Mesendoderm (in vitro differentiated cells): Measurements from ENCODE around the gene FXN.
"Not testable (repeated sequence)": the region's sequence is repeated elsewhere in the genome, so short reads cannot be mapped to it uniquely, and the experiment has no call there.

Experiments used
- DNase-seq: peaks from one replicate; pipeline ENCODE4 v3.0.0; 2013
- H2AK5ac ChIP-seq: 2 replicates; pipeline ENCODE4 v1.6.1; 2013; ENCODE audit warnings: low read length, inconsistent platforms
- H2BK120ac ChIP-seq: 2 replicates; pipeline ENCODE4 v1.6.1; 2013; ENCODE audit warnings: low read depth, mild to moderate bottlenecking, low read length, moderate library complexity, mixed read lengths
- H2BK15ac ChIP-seq: replicated peaks from 2 replicates; pipeline ENCODE4 v1.6.1; 2013; ENCODE audit warnings: low read depth, mild to moderate bottlenecking, moderate library complexity
- H2BK5ac ChIP-seq: 2 replicates; pipeline ENCODE4 v1.6.1; 2013; ENCODE audit warnings: low read length, inconsistent platforms
- H3K18ac ChIP-seq: 2 replicates; pipeline ENCODE4 v1.6.1; 2013; ENCODE audit warnings: mild to moderate bottlenecking, low read length, mixed read lengths
- H3K23ac ChIP-seq: one replicate; pipeline ENCODE4 v1.6.1; 2013; ENCODE audit warnings: low read length
- H3K27ac ChIP-seq: 2 replicates; pipeline ENCODE4 v1.5.1; 2013; ENCODE audit warnings: low read depth, mild to moderate bottlenecking, inconsistent platforms, low read length, moderate library complexity
- H3K27me3 ChIP-seq: 2 replicates; pipeline ENCODE4 v1.6.1; 2013; ENCODE audit warnings: low read length, control low read depth, mild to moderate bottlenecking, inconsistent platforms; ENCODE audit not compliant: insufficient read depth, poor library complexity
- H3K36me3 ChIP-seq: 2 replicates; pipeline ENCODE4 v1.6.1; 2013; ENCODE audit warnings: low read length, inconsistent platforms; ENCODE audit not compliant: control insufficient read depth, insufficient read depth
- H3K4ac ChIP-seq: one replicate; pipeline ENCODE4 v1.6.1; 2013; ENCODE audit warnings: low read depth, mild to moderate bottlenecking, low read length, moderate library complexity
- H3K4me1 ChIP-seq: 2 replicates; pipeline ENCODE4 v1.6.1; 2013; ENCODE audit warnings: low read depth, low read length, inconsistent platforms; ENCODE audit not compliant: control insufficient read depth
- H3K4me2 ChIP-seq: 2 replicates; pipeline ENCODE4 v1.6.1; 2013; ENCODE audit warnings: low read length
- H3K4me3 ChIP-seq: 2 replicates; pipeline ENCODE4 v1.5.1; 2013; ENCODE audit warnings: mild to moderate bottlenecking, low read length
- H3K56ac ChIP-seq: one replicate; pipeline ENCODE4 v1.6.1; 2013; ENCODE audit warnings: low read length
- H3K79me1 ChIP-seq: 2 replicates; pipeline ENCODE4 v1.6.1; 2013; ENCODE audit warnings: low read length, inconsistent platforms
- H3K79me2 ChIP-seq: 2 replicates; pipeline ENCODE4 v1.6.1; 2013; ENCODE audit warnings: mild to moderate bottlenecking, low read length; ENCODE audit not compliant: control insufficient read depth, insufficient read depth
- H3K9ac ChIP-seq: 2 replicates; pipeline ENCODE4 v1.6.1; 2013; ENCODE audit warnings: low read length, inconsistent platforms
- H4K5ac ChIP-seq: one replicate; pipeline ENCODE4 v1.6.1; 2013; ENCODE audit warnings: low read length
- H4K8ac ChIP-seq: one replicate; pipeline ENCODE4 v1.6.1; 2013; ENCODE audit warnings: low read depth, mild to moderate bottlenecking, control low read depth, low read length, moderate library complexity
- WGBS: extraction: QIAGEN DNeasy Blood & Tissue Kit; methylation state at CpG from one replicate; pipeline ENCODE4 v1.1.7; 2013; ENCODE audit warnings: low lambda C conversion rate, missing lambda C conversion rate; ENCODE audit not compliant: insufficient coverage; ENCODE audit errors: extremely low coverage; 5-methylcytosine and 5-hydroxymethylcytosine counted together

FXN gene

GRCh38 chr9:69104830-69105527 is 69.4 kb downstream of the FXN start:
- H3K36me3 ChIP-seq, result no peaks in the 10 kb centered on the region
- H3K4me1 ChIP-seq, result no peaks in the 10 kb centered on the region
- H2BK15ac ChIP-seq, result no peak overlapping the region
- H3K27me3 ChIP-seq, result no peaks in the 10 kb centered on the region
- H4K5ac ChIP-seq, result no peak overlapping the region
- H2BK120ac ChIP-seq, result no peak overlapping the region
- no peaks in the 10 kb centered on the region for H3K79me1 ChIP-seq
- H3K23ac ChIP-seq, result no peak overlapping the region
- no peak overlapping the region for H3K4me2 ChIP-seq
- no peaks in the 10 kb centered on the region for H3K79me2 ChIP-seq
- no peak overlapping the region for H3K4ac ChIP-seq
- no peak overlapping the region for H3K56ac ChIP-seq
- WGBS, result no CpG with 5 or more reads among the region's 2 CpGs
- no peak overlapping the region for H3K18ac ChIP-seq
- no peak overlapping the region for H4K8ac ChIP-seq
- peak; percentile 55 for DNase-seq
- H2AK5ac ChIP-seq, result no peak overlapping the region
- no peak overlapping the region for H3K9ac ChIP-seq
- no peak overlapping the region for H3K27ac ChIP-seq
- H2BK5ac ChIP-seq, result no peak overlapping the region
- no peak overlapping the region for H3K4me3 ChIP-seq

GRCh38 chr9:69107771-69108170 is 72.2 kb downstream of the FXN start:
- no peak for DNase-seq
- no peaks in the 10 kb centered on the region for H3K79me2 ChIP-seq
- no CpG with 5 or more reads among the region's 3 CpGs for WGBS
- peak overlapping the region; percentile 51 for H3K18ac ChIP-seq
- no peaks in the 10 kb centered on the region for H3K36me3 ChIP-seq
- H3K56ac ChIP-seq, result no peak overlapping the region
- no peak overlapping the region for H3K4ac ChIP-seq
- no peak overlapping the region for H2BK5ac ChIP-seq
- no peak overlapping the region for H2BK15ac ChIP-seq
- no peak overlapping the region for H4K8ac ChIP-seq
- H4K5ac ChIP-seq, result no peak overlapping the region
- H3K9ac ChIP-seq, result no peak overlapping the region
- H3K27ac ChIP-seq, result no peak overlapping the region
- no peaks in the 10 kb centered on the region for H3K27me3 ChIP-seq
- H3K4me2 ChIP-seq, result no peak overlapping the region
- H3K4me3 ChIP-seq, result no peak overlapping the region
- no peak overlapping the region for H2BK120ac ChIP-seq
- no peaks in the 10 kb centered on the region for H3K79me1 ChIP-seq
- H2AK5ac ChIP-seq, result no peak overlapping the region
- H3K4me1 ChIP-seq, result no peaks in the 10 kb centered on the region
- H3K23ac ChIP-seq, result no peak overlapping the region

GRCh38 chr9:69108706-69109105 is 73.2 kb downstream of the FXN start:
- H3K79me1 ChIP-seq, H3K36me3 ChIP-seq, H3K27ac ChIP-seq, H3K9ac ChIP-seq, H3K18ac ChIP-seq, H4K8ac ChIP-seq, H3K79me2 ChIP-seq, H3K4me2 ChIP-seq, H3K27me3 ChIP-seq, H4K5ac ChIP-seq, H3K23ac ChIP-seq, H3K4me3 ChIP-seq, H2BK15ac ChIP-seq, H3K56ac ChIP-seq, H3K4me1 ChIP-seq, DNase-seq, H2BK5ac ChIP-seq, H2AK5ac ChIP-seq, H2BK120ac ChIP-seq, H3K4ac ChIP-seq: not testable (repeated sequence)
- no CpG with 5 or more reads among the region's 14 CpGs for WGBS

GRCh38 chr9:69109152-69109551 is 73.6 kb downstream of the FXN start:
- no peak overlapping the region for H3K4me2 ChIP-seq
- no peak overlapping the region for H3K4me3 ChIP-seq
- H3K79me2 ChIP-seq, result no peaks in the 10 kb centered on the region
- H3K9ac ChIP-seq, result no peak overlapping the region
- H2BK120ac ChIP-seq, result no peak overlapping the region
- H3K23ac ChIP-seq, result no peak overlapping the region
- H3K4me1 ChIP-seq, result no peaks in the 10 kb centered on the region
- no peak overlapping the region for H4K8ac ChIP-seq
- no peak overlapping the region for H2BK15ac ChIP-seq
- WGBS, result no CpG with 5 or more reads among the region's 4 CpGs
- H3K18ac ChIP-seq, result no peak overlapping the region
- H3K56ac ChIP-seq, result no peak overlapping the region
- H3K4ac ChIP-seq, result no peak overlapping the region
- H3K27me3 ChIP-seq, result no peaks in the 10 kb centered on the region
- no peak for DNase-seq
- H3K79me1 ChIP-seq, result no peaks in the 10 kb centered on the region
- no peak overlapping the region for H3K27ac ChIP-seq
- no peaks in the 10 kb centered on the region for H3K36me3 ChIP-seq
- H4K5ac ChIP-seq, result no peak overlapping the region
- H2BK5ac ChIP-seq, result no peak overlapping the region
- no peak overlapping the region for H2AK5ac ChIP-seq

GRCh38 chr9:69112646-69113045 is 77.1 kb downstream of the FXN start:
- H3K27me3 ChIP-seq, H3K36me3 ChIP-seq, H2BK15ac ChIP-seq, H3K18ac ChIP-seq, H2BK5ac ChIP-seq, H3K56ac ChIP-seq, H3K4ac ChIP-seq, H3K9ac ChIP-seq, DNase-seq, H3K27ac ChIP-seq, H3K79me1 ChIP-seq, H3K4me1 ChIP-seq, H4K5ac ChIP-seq, H3K79me2 ChIP-seq, H2BK120ac ChIP-seq, H3K4me3 ChIP-seq, H2AK5ac ChIP-seq, H3K23ac ChIP-seq, H4K8ac ChIP-seq, H3K4me2 ChIP-seq: not testable (repeated sequence)
- no CpG with 5 or more reads among the region's 17 CpGs for WGBS

GRCh38 chr9:69115621-69116020 is 80.1 kb downstream of the FXN start:
- no peaks in the 10 kb centered on the region for H3K79me2 ChIP-seq
- no peak overlapping the region for H3K18ac ChIP-seq
- H3K79me1 ChIP-seq, result no peaks in the 10 kb centered on the region
- no peak for DNase-seq
- no peak overlapping the region for H3K23ac ChIP-seq
- H4K8ac ChIP-seq, result no peak overlapping the region
- H3K36me3 ChIP-seq, result no peaks in the 10 kb centered on the region
- H3K27me3 ChIP-seq, result no peaks in the 10 kb centered on the region
- H3K4ac ChIP-seq, result no peak overlapping the region
- no peak overlapping the region for H3K9ac ChIP-seq
- H2BK5ac ChIP-seq, result no peak overlapping the region
- no peak overlapping the region for H3K56ac ChIP-seq
- no peak overlapping the region for H3K27ac ChIP-seq
- H2AK5ac ChIP-seq, result no peak overlapping the region
- WGBS, result no CpG with 5 or more reads among the region's 1 CpG
- H3K4me3 ChIP-seq, result no peak overlapping the region
- H2BK120ac ChIP-seq, result no peak overlapping the region
- H2BK15ac ChIP-seq, result no peak overlapping the region
- H4K5ac ChIP-seq, result no peak overlapping the region
- H3K4me2 ChIP-seq, result no peak overlapping the region
- no peaks in the 10 kb centered on the region for H3K4me1 ChIP-seq
